ENCODE measurements around the gene HSPG2. TPM values are rescaled to one million over a fixed set of nuclear protein-coding genes. Genes with fewer than 3 reads are reported as not detected.
A peak's percentile ranks its signal among the peaks of the same experiment; 100 is the strongest.

The HSPG2 gene
- total and polyA plus RNA-seq, 9 of the 15 experiments (the other 6 are each of a cell fraction or from before 2014, with no cell fraction given), result 0.14 to 160 (median 15.7) TPM

DNA sequence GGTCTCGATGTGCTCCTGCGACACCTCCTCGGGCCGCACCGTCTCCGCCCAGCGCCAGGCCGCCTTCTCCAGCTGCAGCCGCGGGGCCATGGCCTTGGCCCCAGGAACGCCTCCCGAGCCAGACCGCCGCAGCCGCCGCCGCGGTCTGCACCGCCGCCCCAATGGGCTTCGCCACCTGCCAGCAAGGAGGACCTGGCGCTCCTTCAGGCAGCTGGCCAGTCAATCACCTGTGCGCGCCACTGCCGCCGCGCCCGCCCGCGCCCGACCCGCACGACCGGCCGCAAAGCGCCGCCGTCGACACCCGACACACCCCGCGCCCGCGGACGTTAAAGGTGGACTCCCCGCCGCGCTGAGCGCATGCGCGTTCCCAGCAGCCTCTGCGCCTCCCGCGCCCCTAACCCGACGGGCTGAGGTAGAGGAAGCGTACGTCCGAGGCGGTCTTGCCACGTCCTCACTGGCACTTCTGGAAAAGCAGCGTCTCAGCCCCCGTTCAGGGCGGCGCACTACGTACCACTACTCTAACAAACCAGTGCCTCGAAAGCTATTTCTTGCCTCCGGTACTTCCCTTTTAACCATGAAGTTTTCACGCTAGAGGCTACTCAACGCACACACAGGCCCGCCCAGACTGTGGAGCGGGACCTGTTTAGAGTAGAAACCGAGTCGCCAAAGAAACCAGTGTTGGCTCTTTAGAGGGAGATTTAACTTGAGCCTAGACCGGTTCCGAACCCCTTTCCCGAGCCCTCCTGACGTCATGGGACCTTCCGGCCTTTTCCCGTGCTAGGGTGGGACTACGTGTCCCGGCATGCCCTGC, 154.0 kb downstream of the HSPG2 start, which contains the start of gene USP48 (continued):
- TF ChIP-seq, protein P1, sequence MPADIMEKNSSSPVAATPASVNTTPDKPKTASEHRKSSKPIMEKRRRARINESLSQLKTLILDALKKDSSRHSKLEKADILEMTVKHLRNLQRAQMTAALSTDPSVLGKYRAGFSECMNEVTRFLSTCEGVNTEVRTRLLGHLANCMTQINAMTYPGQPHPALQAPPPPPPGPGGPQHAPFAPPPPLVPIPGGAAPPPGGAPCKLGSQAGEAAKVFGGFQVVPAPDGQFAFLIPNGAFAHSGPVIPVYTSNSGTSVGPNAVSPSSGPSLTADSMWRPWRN (IDR thresholded peaks at IDR 0.05; ENCODE audit: low read depth), result no peak
- TF ChIP-seq ETV1 (tag; conservative IDR thresholded peaks at IDR 0.05; ENCODE audit: low read depth), result peak; percentile 79
- TF ChIP-seq ZNF12 (CRISPR knock-in tag; IDR thresholded peaks at IDR 0.05), result 0 out of 2 replicates have a peak, but pooled peaks have one; percentile 5
- no peak for TF ChIP-seq ERF (CRISPR knock-in tag; IDR thresholded peaks at IDR 0.05)
- TF ChIP-seq, protein P2, sequence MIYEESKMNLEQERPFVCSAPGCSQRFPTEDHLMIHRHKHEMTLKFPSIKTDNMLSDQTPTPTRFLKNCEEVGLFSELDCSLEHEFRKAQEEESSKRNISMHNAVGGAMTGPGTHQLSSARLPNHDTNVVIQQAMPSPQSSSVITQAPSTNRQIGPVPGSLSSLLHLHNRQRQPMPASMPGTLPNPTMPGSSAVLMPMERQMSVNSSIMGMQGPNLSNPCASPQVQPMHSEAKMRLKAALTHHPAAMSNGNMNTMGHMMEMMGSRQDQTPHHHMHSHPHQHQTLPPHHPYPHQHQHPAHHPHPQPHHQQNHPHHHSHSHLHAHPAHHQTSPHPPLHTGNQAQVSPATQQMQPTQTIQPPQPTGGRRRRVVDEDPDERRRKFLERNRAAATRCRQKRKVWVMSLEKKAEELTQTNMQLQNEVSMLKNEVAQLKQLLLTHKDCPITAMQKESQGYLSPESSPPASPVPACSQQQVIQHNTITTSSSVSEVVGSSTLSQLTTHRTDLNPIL (CRISPR knock-in tag; IDR thresholded peaks at IDR 0.05), result peak; percentile 63; the same call in 1 of the 2 replicates
- peak; percentile 72 for TF ChIP-seq ASH1L (IDR thresholded peaks at IDR 0.05; ENCODE audit: borderline replicate concordance, low read depth, partially characterized antibody)
- TF ChIP-seq ZNF699 (CRISPR knock-in tag; IDR thresholded peaks at IDR 0.05; ENCODE audit: insufficient replicate concordance), result no peak
- TF ChIP-seq RUNX1 (IDR thresholded peaks at IDR 0.05; ENCODE audit: low read depth), result 0 out of 2 replicates have a peak, but pooled peaks have one; percentile 13
- peak; percentile 36 for TF ChIP-seq EP300 (IDR thresholded peaks at IDR 0.05; ENCODE audit: low read length)
- peak in 1 of 2 experiments; percentile 83; a peak in 1 of 4 replicates for TF ChIP-seq FOXA3 (CRISPR knock-in tag; conservative IDR thresholded peaks at IDR 0.05 in 1 of 2, IDR thresholded peaks at IDR 0.05 in 1 of 2)
- TF ChIP-seq, protein P3, sequence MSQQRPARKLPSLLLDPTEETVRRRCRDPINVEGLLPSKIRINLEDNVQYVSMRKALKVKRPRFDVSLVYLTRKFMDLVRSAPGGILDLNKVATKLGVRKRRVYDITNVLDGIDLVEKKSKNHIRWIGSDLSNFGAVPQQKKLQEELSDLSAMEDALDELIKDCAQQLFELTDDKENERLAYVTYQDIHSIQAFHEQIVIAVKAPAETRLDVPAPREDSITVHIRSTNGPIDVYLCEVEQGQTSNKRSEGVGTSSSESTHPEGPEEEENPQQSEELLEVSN (IDR thresholded peaks at IDR 0.05; ENCODE audit: borderline replicate concordance in 1 of 2, extremely low read depth in 1 of 2, insufficient read depth in 1 of 2, insufficient read length in 1 of 2, low read depth in 1 of 2, low read length in 1 of 2, poor library complexity in 1 of 2, severe bottlenecking in 1 of 2), result peak; percentile 71 to 88
- peak; percentile 61; the same call in 1 of the 2 replicates for TF ChIP-seq XRCC5 (IDR thresholded peaks at IDR 0.05; ENCODE audit: low read depth, low read length)
- TF ChIP-seq, protein P4, sequence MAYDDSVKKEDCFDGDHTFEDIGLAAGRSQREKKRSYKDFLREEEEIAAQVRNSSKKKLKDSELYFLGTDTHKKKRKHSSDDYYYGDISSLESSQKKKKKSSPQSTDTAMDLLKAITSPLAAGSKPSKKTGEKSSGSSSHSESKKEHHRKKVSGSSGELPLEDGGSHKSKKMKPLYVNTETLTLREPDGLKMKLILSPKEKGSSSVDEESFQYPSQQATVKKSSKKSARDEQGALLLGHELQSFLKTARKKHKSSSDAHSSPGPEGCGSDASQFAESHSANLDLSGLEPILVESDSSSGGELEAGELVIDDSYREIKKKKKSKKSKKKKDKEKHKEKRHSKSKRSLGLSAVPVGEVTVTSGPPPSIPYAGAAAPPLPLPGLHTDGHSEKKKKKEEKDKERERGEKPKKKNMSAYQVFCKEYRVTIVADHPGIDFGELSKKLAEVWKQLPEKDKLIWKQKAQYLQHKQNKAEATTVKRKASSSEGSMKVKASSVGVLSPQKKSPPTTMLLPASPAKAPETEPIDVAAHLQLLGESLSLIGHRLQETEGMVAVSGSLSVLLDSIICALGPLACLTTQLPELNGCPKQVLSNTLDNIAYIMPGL (CRISPR knock-in tag; IDR thresholded peaks at IDR 0.05), result peak; percentile 88
- TF ChIP-seq, protein P5, sequence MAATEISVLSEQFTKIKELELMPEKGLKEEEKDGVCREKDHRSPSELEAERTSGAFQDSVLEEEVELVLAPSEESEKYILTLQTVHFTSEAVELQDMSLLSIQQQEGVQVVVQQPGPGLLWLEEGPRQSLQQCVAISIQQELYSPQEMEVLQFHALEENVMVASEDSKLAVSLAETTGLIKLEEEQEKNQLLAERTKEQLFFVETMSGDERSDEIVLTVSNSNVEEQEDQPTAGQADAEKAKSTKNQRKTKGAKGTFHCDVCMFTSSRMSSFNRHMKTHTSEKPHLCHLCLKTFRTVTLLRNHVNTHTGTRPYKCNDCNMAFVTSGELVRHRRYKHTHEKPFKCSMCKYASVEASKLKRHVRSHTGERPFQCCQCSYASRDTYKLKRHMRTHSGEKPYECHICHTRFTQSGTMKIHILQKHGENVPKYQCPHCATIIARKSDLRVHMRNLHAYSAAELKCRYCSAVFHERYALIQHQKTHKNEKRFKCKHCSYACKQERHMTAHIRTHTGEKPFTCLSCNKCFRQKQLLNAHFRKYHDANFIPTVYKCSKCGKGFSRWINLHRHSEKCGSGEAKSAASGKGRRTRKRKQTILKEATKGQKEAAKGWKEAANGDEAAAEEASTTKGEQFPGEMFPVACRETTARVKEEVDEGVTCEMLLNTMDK (IDR thresholded peaks at IDR 0.05; ENCODE audit: borderline replicate concordance, insufficient read depth, low read depth, low read length, poor library complexity, severe bottlenecking), result peak; percentile 33
- 0 out of 2 replicates have a peak, but pooled peaks have one; percentile 29 for TF ChIP-seq ZNF57 (CRISPR knock-in tag; IDR thresholded peaks at IDR 0.05)
- TF ChIP-seq OTX1 (CRISPR knock-in tag; IDR thresholded peaks at IDR 0.05), result peak; percentile 16; the same call in 1 of the 2 replicates
- peak; percentile 97 for TF ChIP-seq NFRKB (IDR thresholded peaks at IDR 0.05; ENCODE audit: low read depth)
- TF ChIP-seq CXXC5 (CRISPR knock-in tag; IDR thresholded peaks at IDR 0.05), result peak; percentile 83
